Thoracic aorta (tissue), 2 donors: ENCODE results near the gene PTGDS. TPM values are rescaled to one million over a fixed set of nuclear protein-coding genes. Genes with fewer than 3 reads are reported as not detected.

Experiments used
- ATAC-seq: fragments of 150-250 bp; one replicate; pipeline ENCODE4 v1.8.0; 2017; ENCODE audit warnings: low read depth; ENCODE audit not compliant: insufficient number of reproducible peaks, low FRiP score
- DNase-seq: peaks from one replicate; pipeline ENCODE4 v3.0.0-alpha.2; 2020; ENCODE audit warnings: low spot score
- H3K27ac ChIP-seq, 2 donors: fragments of 200-600 bp; sonication (generic); 1 replicate in 1 of 2; 2 replicates in 1 of 2; pipeline ENCODE4 v1.5.1; 2016; ENCODE audit warnings: mild to moderate bottlenecking in 2 of 2, moderate library complexity in 2 of 2
- H3K27me3 ChIP-seq: fragments of 200-600 bp; sonication (generic); replicated peaks from 2 replicates; pipeline ENCODE4 v1.6.0; 2016; ENCODE audit warnings: mild to moderate bottlenecking; ENCODE audit not compliant: insufficient read depth
- H3K36me3 ChIP-seq: fragments of 200-600 bp; sonication (generic); one replicate; pipeline ENCODE4 v1.5.1; 2016
- H3K4me1 ChIP-seq, 2 donors: fragments of 200-600 bp; sonication (generic); 1 replicate in 1 of 2; 2 replicates in 1 of 2; pipeline versions ENCODE4 v1.5.1 to v1.6.0; 2016; ENCODE audit warnings: low read depth in 2 of 2, mild to moderate bottlenecking in 1 of 2; ENCODE audit not compliant: control insufficient read depth in 1 of 2
- H3K4me3 ChIP-seq: fragments of 200-600 bp; sonication (generic); 2 replicates; pipeline ENCODE4 v1.5.1; 2016; ENCODE audit warnings: mild to moderate bottlenecking
- H3K9me3 ChIP-seq: fragments of 200-600 bp; sonication (generic); 2 replicates; pipeline ENCODE4 v1.5.1; 2016
- CTCF ChIP-seq: fragments of 200-600 bp; sonication (generic); IDR thresholded peaks from one replicate; pipeline ENCODE4 v1.5.1; 2019; ENCODE audit warnings: antibody characterized with exemption
- total RNA-seq, 2 donors: library from RNA; depleted of rRNA; stranded (reverse); fragments of >200 nt; gene quantifications; one replicate each; pipeline versions ENCODE4 v1.1.0 to v1.2.3, GENCODE V29; 2016

Gene PTGDS
- total RNA-seq, 2 donors from 2014 or later = 66.1 to 89.5 TPM

GRCh38 chr9:137023583-137023991 is 46.3 kb downstream of the PTGDS start:
- H3K27ac ChIP-seq = no peak overlapping the region
- H3K4me1 ChIP-seq = peaks cover 10 to 20% of the 10 kb centered on the region in 2 donors
- no peaks in the 10 kb centered on the region for H3K9me3 ChIP-seq

GRCh38 chr9:137025517-137025966 is 48.2 kb downstream of the PTGDS start:
- H3K4me3 ChIP-seq = no peak overlapping the region
- H3K36me3 ChIP-seq = no peaks in the 10 kb centered on the region
- H3K27ac ChIP-seq = no peak overlapping the region
- no peaks in the 10 kb centered on the region for H3K9me3 ChIP-seq
- DNase-seq (no peak), ATAC-seq (no peak)
- H3K4me1 ChIP-seq = peaks cover 20 to 30% of the 10 kb centered on the region in 2 donors
- H3K27me3 ChIP-seq = no peaks in the 10 kb centered on the region
- TF ChIP-seq CTCF = no peak

More at GRCh38 chr9:137023583-137023991, 46.3 kb downstream of the PTGDS start:
- Histone ChIP-seq H3K4me3 (no peak overlapping the region), H3K27me3 (no peaks in the 10 kb centered on the region), H3K36me3 (no peaks in the 10 kb centered on the region)
- no peak for ATAC-seq
- no peak for DNase-seq
- no peak for TF ChIP-seq CTCF

GRCh38 chr9:137026384-137026783 is 49.1 kb downstream of the PTGDS start:
- no peak for DNase-seq
- H3K4me1 ChIP-seq = peaks cover 20 to 30% of the 10 kb centered on the region in 2 donors
- TF ChIP-seq CTCF = no peak
- no peaks in the 10 kb centered on the region for H3K27me3 ChIP-seq
- H3K27ac ChIP-seq = no peak overlapping the region
- H3K4me3 ChIP-seq = no peak overlapping the region
- no peaks in the 10 kb centered on the region for H3K9me3 ChIP-seq
- H3K36me3 ChIP-seq = no peaks in the 10 kb centered on the region
- ATAC-seq = no peak

- no peaks in the 10 kb centered on the region for H3K36me3 ChIP-seq
- H3K9me3 ChIP-seq = no peaks in the 10 kb centered on the region
- no peaks in the 10 kb centered on the region for H3K27me3 ChIP-seq
- ATAC-seq = no peak
- peaks cover 20 to 30% of the 10 kb centered on the region in 2 donors for H3K4me1 ChIP-seq
- DNase-seq = no peak
- peak overlapping the region; percentile 68 for H3K4me3 ChIP-seq
- no peak for TF ChIP-seq CTCF
- H3K27ac ChIP-seq = peak overlapping the region in 1 of 2 donors; percentile 34
Measured at GRCh38 chr9:137026828-137027227, 49.5 kb downstream of the PTGDS start.

- DNase-seq (no peak), ATAC-seq (peak; percentile 27)
- H3K4me1 ChIP-seq = peaks cover 20 to 30% of the 10 kb centered on the region in 2 donors
- peak within 1 kb of the TSS; percentile 92 for H3K4me3 ChIP-seq
- no peaks in the 10 kb centered on the region for H3K27me3 ChIP-seq
- peak within 1 kb of the TSS in 1 of 2 donors; percentile 34 for H3K27ac ChIP-seq
- no peaks in the 10 kb centered on the region for H3K36me3 ChIP-seq
- no peaks in the 10 kb centered on the region for H3K9me3 ChIP-seq
- no peak for TF ChIP-seq CTCF
Measured at GRCh38 chr9:137027369-137028262, 50.3 kb downstream of the PTGDS start, which contains the start of gene ABCA2. Gene ABCA2 (minus strand): TSS chr9:137028237. CDS start chr9:137028140, 97 bp downstream.
